HG03280 (cell line): ENCODE data around the gene PTH.

Experiments used
- ATAC-seq: cut with Tn5 transposase; IDR thresholded peaks from one replicate; pipeline ENCODE4 v1.9.1; 2021; ENCODE audit warnings: mild to moderate bottlenecking, moderate library complexity; ENCODE audit not compliant: unreplicated experiment

PTH gene

DNA sequence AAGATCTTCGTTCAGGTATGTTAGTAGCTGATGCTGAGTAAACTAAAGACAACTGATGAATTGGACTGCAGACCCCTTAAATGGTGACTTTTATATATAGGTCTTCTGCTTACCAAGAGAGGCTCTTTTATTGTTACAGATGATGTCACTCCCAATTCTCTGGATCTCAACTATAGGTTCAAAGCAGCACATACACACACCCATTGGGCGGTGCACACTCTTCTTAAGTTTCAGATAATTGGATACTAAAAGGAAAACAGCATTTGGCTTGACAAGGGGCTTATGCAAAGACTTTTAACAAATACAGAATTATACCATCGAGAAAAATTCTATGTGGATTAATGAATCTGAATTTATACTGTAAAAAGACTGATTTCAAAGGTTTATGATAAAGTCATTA, at the start of gene PTH:
TSS of gene PTH (minus strand) at position 69 of the 400 bp plus-strand sequence. CDS start 3,142 bp downstream, outside the sequence.
- ATAC-seq: no peak

DNA sequence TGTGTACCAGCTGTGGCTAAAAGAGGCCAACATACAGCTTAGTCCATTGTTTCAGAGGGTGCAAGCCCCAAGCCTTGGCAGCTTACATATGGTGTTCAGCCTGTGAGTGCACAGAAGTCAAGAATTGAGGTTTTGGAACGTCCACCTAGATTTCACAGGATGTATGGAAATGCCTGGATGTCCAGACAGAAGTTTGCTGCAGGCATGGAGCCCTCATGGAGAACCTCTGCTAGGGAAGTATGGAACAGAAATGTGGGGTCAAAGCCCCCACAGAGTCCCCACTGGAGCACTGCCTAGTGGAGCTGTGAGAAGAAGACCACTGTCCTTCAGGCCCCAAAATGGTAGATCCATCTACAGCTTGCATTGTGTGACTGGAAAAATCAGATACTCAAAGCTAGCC, 42.2 kb upstream of the PTH start:
- no peak for ATAC-seq

GRCh38 chr11:13535819-13536218, 40.0 kb upstream of the PTH start:
- ATAC-seq: no peak

- no peak for ATAC-seq
These were observed 38.6 kb upstream of the PTH start for GRCh38 chr11:13534358-13534757.

- no peak for ATAC-seq
These were observed 29.5 kb upstream of the PTH start for GRCh38 chr11:13525257-13525656.

DNA sequence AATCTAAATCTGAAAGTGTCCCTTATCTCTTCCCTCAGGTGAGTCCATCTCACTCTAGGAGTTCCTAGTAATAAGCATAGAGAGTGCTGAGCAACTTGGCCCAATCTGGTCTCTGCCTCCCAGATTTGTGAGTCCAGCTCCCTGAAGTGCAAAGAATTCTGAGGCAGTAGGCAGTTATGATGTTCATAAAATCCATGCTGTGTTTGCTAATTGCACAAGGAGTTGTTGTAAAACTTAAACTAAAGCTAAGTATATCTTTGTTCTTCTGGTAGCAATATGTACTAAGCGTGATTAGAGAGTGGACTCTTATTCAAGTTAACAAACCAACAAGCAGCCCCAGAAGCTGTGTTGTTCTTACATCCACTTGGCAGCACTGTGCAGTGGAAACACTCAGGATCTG, 7.6 kb upstream of the PTH start:
- ATAC-seq: no peak

DNA sequence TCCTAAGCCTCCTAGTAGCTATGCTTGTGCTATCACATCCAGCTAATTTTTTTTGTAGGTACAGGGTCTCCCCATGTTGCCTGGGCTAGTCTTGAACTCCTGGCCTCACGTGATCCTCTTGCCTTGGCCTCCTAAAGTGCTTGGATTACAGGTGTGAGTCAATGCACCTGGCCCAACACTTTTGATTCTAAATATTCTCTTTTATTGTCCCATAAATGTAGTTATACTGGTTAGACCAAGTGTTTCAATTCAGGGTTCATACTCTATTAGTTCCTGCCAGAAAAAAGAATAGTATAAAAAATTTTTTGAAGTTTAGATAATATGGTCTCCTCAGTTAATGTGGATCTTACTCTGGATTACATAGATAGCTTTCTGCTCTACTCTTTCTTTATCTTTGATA, 6.7 kb upstream of the PTH start:
- ATAC-seq: no peak

DNA sequence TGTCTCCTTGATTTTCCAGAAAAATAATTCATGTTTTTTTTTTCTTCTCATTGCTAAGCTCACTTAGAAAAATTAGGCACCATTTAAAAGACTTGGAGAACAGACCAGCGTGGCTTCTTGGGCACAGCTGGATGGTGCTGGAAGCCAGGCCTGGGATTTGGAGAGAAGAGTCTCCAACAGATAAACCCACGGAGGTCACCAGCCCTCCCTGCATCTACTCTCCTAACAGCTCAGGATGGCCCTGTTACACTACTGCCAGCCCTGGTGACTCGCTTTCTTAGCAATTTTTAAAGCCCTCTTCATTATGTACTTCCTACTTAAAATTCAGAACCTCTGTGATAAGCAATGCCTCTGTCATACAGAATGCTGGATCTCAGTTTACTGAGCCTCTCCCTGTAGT, 1.7 kb downstream of the PTH start:
- no peak for ATAC-seq

DNA sequence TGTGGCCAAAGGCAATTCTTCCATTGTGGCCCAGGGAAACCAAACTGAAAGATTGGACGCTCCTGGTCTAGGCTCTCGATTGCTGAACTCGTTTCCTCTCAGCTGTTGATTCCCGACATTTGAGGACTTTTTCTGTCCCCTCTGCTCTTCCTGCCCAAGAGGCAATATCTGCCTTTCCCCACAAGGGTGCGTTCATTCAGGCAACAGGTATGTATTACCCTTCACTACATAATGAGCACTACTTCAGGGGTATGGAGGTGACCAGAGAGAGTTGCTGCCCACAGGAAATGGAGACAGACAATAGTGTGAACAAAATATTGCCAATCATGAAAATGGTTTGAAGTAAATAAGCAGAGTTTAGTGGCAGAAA, 8.2 kb downstream of the PTH start:
- ATAC-seq: peak; percentile 68

- peak; percentile 94 for ATAC-seq
These were observed 8.7 kb downstream of the PTH start for GRCh38 chr11:13486926-13487660.

- no peak for ATAC-seq
These were observed 15.6 kb downstream of the PTH start for GRCh38 chr11:13480198-13480597.

GRCh38 chr11:13479688-13480087, 16.1 kb downstream of the PTH start:
- ATAC-seq: no peak

DNA sequence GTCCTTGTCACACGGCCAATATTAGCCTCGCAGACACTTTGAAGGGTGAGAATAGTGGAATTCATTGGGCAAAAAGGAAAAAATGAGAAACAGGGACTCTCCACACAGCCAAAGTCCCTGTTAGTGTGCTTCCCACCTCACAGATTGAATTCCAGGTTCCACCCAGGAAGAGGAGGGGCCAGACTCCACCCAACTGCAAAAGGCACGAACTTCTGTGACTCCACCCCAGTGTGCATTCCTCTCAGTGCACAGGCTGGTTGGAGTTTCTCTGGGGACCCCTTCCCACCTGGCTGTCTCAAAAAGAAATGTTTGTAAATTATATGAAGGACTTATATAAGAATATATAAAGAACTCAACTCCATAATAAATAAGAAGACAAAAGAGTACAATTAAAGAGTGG, 20.7 kb downstream of the PTH start:
- no peak for ATAC-seq

GRCh38 chr11:13473013-13473722, 22.6 kb downstream of the PTH start:
- no peak for ATAC-seq

DNA sequence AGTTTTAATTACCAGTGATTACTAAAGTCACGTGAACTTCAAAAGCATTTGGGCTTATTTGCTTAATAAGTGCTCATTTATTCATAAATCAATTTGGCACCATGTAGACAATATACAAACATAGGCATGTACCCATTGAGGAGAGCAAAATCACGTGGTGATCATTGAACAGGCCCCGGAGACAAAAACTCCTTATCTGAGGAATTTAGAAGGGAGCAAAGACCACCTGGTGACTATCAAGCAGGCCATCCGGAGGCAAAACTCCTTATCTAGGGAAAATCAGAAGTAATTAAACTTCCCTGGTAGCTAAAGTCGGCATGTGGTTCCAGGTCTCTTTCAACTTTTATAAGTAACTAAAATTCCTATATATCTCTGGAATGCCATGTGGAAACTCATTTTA, 27.0 kb downstream of the PTH start:
- ATAC-seq: no peak

DNA sequence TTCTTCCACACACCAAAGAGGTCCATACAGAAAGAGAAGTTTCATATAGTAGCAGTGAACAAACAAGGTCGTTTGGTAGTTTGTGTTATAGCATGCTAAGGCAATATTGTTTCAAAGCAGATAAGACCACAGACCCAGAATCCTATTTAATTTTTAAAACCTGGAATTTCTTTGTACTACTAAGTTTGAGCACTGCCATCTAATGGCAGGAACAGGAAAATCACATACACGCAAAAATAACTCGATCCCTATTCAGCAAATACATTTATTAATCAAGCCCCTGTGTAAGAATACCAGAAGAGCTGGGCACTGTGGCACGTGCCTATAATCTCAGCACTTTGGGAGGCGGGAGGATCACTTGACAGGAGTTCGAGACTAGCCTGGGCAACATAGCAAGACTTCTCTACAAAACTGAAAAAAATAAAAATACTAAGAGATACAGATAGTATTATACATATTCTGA, 29.9 kb downstream of the PTH start:
- ATAC-seq: no peak

- ATAC-seq: peak; percentile 1
These were observed 32.0 kb downstream of the PTH start for GRCh38 chr11:13463779-13464290.

GRCh38 chr11:13462901-13463778, 32.7 kb downstream of the PTH start, which contains the start of gene BTBD10:
BTBD10 (minus strand) TSS chr11:13463222; CDS start chr11:13445124, 18,098 bp downstream.
- peak; percentile 98 for ATAC-seq

DNA sequence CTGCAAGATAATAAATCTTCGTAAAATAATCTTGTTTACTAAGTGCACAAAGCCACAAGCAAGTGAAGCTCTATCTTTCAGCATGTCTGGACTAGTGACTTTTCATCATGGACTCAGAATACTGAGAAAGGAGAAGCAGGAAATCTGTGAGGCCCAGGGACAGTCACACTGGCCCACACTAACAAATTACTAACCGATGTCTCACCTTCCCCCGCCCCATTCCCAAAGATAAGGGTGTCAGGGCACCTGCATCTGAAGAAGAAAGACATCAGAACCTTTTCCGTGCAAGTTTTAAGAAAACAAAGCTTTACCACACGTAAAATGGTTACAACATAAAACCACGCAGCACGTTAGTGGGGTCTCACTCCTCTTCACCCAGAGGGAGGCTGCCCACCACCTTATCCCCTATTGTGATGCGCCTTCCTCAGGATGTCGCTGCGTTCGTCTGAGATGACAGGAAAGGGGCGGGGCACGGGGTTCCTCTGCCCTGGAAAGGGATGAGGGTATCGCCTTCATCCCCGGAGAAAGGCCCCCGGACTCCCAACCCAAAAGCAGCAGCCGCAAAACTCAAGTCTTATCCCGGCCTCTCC, 33.4 kb downstream of the PTH start:
- peak; percentile 25 for ATAC-seq

GRCh38 chr11:13461291-13461690, 34.5 kb downstream of the PTH start:
- ATAC-seq: no peak
